Hematopoietic multipotent progenitor cell treated with erythropoietin and hydrocortisone succinate and interleukin-3 and kit ligand, for 17 days (in vitro differentiated cells): ENCODE results near the gene CAPN14.

ENCODE experiments used
- DNase-seq: peaks from one replicate; pipeline ENCODE4 v3.0.0-alpha.2; 2015; ENCODE audit warnings: low spot score

CAPN14 gene

GRCh38 chr2:31241625-31242270 lies 24.4 kb upstream of the CAPN14 start:
- no peak for DNase-seq

DNA sequence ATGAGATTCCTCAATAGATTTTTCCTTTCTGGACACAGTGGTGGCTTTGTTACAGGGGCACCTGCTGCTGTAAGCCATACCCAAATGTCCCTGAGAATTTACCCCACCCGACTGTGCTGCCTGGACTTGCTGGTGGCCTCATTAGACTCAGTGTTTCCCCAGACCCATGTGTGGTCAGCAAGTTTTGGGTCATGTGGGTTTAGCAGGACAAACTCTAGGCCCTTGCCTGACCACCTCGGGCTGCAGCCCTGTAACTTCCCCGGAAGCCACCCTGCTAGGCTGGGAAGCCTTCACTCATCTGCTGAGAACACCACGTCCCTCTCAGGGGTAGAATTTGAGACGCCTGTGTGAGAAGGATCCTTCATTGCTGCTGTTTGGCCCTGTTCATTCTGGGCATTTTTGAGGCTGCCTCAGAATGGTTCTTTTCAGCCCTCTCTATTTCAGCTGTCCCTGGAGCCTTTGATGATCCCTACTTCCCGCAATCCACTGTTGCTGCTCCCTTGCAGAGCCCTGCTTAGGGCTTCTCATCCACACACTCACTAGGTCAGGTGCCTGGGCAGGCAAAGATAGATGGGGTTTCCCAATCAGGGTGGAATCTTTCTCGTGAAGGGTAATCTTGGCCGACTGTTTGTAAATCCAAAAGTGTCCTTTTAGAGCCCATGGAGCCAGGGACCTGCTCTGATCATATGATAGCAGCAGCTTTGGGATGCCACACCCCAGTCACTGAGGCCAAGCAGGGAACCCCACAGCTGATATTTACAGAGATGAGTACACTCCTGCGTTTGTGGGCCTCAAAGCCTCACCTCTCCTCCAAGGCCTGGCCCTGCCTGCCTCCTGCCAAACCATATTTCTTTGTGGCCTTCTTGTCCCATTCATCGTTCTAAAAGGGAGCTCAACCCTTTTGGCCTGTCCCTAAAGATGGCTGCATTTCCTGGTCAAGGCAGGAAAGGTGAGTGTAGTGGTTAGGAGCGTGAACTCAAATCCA lies 23.4 kb upstream of the CAPN14 start:
- DNase-seq, result no peak

DNA sequence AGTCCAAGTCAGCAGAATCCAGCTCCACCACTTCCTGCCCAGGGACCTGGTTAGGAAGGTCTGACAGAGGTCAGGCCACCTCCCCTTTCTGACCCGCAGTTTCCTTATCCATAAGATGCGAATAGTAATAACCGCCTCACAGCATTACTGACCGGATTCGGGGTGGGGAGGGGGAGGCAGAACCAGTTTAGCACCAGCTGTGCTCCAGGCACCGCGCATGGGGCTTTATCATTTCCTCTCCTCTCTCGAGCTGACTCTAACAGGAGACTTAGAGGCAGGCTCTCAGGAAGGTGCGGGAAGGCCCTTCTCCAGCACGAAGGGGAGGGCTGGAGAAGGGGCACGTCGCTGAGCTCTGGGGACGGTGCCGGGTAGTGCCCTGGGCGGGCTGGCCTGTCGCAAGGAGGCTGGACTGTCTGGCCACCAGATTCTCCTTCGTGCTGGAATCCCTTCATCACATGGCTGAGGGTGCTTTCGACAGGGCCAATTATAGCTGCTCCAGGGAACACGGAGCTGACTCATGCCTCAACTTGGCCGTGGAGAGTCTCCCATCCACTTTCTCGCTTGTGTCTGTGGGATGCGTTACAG lies 22.4 kb upstream of the CAPN14 start:
- no peak for DNase-seq

GRCh38 chr2:31238906-31239592 lies 21.7 kb upstream of the CAPN14 start:
- DNase-seq, result no peak

- no peak for DNase-seq
These were observed 21.0 kb upstream of the CAPN14 start for GRCh38 chr2:31238126-31238905.

DNA sequence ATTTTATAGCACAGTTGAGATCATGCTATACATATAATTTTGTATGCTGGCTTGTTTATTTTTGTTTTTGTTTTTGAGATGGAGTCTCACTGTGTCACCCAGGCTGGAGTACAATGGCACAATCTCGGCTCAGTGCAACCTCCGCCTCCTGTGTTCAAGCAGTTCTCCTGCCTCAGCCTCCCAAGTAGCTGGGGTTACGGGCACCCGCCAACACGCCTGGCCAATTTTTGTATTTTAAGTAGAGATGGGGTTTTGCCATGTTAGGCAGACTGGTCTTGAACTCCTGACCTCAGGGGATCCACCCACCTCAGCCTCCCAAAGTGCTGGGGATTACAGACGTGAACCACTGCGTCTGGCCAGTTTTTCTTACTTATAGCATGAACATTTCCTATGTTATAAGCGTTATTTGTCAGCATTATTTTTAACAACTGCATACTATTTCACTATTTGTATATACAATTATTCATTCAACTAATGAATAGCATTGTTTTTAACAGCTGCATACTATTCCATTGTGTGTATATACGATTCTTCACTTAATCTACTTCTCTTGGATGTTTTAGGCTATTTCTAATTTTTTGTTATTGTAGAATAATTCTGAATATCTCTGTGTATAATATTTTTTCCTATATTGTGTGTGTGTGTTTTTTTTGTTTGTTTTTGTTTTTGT lies 20.2 kb upstream of the CAPN14 start:
- DNase-seq, result no peak

GRCh38 chr2:31236433-31237205 lies 19.3 kb upstream of the CAPN14 start:
- no peak for DNase-seq

- DNase-seq, result no peak
These were observed 18.2 kb upstream of the CAPN14 start for GRCh38 chr2:31235504-31235902.

- no peak for DNase-seq
These were observed 17.6 kb upstream of the CAPN14 start for GRCh38 chr2:31234683-31235503.

- no peak for DNase-seq
These were observed 16.7 kb upstream of the CAPN14 start, which contains the start of gene EHD3 for GRCh38 chr2:31233741-31234682. Gene EHD3, plus strand, starts transcription at chr2:31234152. Its CDS starts 470 bp downstream, at chr2:31234622.

GRCh38 chr2:31233231-31233630 lies 15.9 kb upstream of the CAPN14 start:
- DNase-seq, result no peak

- DNase-seq, result no peak
These were observed 15.3 kb upstream of the CAPN14 start for GRCh38 chr2:31232586-31232985.

DNA sequence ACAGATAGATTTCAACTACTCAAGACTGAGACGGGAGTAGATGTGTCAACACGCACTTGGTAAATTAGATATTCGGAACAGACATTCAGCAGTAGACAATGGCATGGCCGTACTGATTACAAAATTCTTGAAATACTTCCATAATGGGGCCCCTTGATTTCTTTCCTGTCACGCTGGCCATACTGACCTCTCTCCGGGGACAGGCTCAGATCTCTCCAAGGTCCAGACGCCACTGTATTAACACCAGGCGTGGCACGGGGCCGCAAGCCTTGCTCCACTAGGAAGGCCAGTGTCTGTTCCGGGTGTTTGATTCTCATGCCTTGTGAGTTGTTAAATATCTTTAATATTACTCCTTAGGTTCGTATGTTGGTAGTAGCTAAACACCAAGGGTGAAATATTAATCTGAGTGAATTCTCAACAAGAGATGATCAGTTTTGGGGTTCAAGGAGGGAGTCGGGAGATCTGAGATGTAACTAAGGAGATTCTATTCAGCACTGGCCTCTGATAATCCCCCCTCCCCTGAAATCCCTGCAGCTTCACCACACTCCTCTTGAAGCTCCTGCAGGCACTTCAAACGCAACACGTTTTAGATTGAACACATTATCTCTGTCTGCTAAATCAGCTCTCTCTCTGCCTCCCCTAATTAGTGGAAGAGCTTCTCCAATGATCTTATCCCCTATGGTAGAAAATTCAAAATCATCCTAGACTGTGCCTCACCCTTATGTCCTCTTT lies 14.4 kb upstream of the CAPN14 start:
- no peak for DNase-seq

- no peak for DNase-seq
These were observed 13.4 kb upstream of the CAPN14 start for GRCh38 chr2:31230751-31231150.

DNA sequence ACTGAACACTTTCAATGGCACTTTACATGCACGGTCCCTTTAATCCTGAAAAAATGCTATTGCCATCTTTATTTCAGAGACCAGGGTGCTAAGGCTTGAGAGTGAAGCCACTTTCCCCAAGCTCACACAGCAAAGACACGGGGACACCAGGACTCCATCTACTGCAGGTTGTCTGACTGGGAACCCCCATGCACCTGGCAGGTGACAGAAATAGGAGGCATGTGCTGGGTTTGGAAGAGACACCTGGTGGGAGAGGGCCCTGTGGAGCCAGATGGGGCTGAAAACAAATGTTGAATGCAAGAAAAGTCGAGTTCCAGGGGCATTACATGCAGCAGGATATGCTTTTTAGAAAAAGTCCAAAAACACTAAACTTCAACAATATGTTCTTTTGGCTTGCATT lies 11.4 kb upstream of the CAPN14 start:
- DNase-seq, result no peak

DNA sequence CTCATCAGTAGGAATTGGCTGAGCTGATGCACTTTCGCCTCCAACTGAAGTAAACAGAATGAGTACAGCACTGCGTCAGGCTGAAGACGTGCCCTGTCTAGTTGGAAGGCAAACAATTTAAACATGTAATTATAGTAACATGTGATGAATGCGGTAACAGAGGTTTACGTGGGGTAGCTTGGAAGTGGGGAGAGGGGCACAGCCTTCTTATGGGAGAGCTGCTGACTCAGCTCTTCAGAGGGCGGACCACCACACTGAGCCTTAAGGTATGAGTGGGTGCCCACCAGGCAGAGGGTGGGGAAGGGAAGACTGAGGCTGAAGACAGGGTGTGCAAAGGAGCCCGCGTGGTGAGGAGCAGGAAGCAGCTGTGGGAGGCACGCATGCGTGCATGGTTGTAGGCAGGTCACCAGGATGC lies 10.4 kb upstream of the CAPN14 start:
- DNase-seq, result no peak

- no peak for DNase-seq
These were observed 9.8 kb upstream of the CAPN14 start for GRCh38 chr2:31227110-31227509.
